ENCODE data around the gene PCLAF.

DNA sequence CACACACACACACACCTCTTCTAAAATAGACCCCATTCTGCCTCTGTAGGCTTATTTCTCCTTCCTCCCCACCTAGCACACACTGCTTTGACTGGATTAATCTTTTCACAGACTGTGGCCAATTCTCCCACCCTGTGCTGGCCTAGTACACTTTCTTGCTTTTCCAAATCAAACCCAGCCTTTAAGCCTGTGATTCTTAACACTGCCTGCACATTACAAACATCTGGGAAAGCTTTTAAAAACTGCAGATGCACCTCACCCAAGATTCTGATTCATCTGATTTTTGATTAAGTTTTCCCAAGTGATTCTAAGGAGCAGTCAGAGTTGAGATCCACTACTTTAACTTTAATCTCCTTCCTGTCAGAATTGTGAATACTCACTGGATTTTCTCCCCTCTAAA is 38.0 kb downstream of the PCLAF start:
- TF ChIP-seq POLR2A (IDR thresholded peaks at IDR 0.05) (no peak), POLR2AphosphoS5 (IDR thresholded peaks at IDR 0.05) (no peak)
